GM12873 (cell line): ENCODE data around the gene TNFRSF25.

Experiments used
- CTCF ChIP-seq: IDR thresholded peaks from 2 replicates; pipeline ENCODE4 v1.5.1; 2012; ENCODE audit warnings: low read depth, mild to moderate bottlenecking, moderate library complexity, low read length, control low read depth; ENCODE audit not compliant: insufficient read depth; ENCODE audit errors: missing control alignments

Gene TNFRSF25

GRCh38 chr1:6440198-6441126 lies 25.5 kb downstream of the TNFRSF25 start:
- peak; percentile 44 for TF ChIP-seq CTCF

DNA sequence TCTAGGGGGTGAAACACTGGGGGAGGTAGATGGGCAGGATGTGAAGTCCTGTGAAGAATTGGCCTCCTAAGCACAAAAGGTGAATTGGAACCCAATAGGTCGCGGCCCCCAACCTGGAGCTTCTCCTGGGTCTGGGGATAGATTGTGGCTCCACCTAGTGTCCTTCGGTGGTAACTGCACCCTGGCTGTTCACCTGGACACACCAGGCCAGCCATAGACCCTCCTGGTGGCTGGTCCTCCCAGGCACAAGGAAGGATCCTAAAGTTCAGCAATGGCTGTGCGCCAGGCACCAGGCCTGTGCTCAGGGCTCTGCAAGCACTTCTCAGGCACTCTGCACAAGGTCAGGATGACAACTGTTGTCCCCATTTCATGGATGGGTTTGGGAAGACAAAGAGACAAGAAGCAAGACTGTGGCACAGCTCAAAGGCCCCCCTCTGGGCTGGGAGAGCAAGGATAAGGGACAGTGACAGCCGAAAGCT lies 27.9 kb downstream of the TNFRSF25 start:
- TF ChIP-seq CTCF = peak; percentile 98

- TF ChIP-seq CTCF = peak; percentile 11
These were observed 28.8 kb downstream of the TNFRSF25 start for GRCh38 chr1:6437012-6437700.

DNA sequence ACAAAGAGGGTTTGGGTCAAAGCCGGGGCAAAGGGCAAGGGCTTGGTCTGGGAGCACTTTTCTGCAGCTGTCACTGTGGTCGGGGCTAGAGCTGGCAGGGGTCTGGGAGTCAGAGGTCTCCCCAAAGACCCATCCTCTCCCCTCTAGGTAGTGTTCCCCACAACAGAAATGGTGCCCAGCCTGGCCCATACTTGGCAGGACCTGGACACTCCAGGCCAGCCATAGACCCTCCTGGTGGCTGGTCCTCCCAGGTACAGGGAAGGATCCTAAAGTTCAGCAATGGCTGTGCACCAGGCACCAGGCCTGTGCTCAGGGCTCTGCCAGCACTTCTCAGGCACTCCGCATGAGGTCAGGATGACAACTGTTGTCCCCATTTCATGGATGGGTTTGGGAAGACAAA lies 30.4 kb downstream of the TNFRSF25 start:
- TF ChIP-seq CTCF = no peak

DNA sequence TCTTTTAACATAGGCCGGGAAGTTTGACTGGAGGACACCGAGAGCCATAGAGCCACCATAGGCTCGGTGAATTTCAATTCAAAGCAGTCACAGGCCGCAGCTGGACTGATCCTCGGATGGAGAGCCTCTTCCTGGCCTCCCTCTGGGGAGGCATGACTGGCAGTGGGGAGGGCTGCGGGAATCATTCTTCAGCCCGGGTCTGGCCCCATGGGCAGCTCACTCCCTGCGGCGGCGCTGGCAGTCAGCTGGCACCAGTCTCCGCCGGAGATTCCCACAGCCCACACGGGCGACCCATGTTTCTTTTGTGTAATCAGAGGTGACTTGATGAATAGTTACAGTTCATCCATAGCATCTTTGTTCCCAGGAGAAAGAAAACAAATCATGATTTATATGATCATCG lies 30.8 kb downstream of the TNFRSF25 start:
- TF ChIP-seq CTCF = no peak

DNA sequence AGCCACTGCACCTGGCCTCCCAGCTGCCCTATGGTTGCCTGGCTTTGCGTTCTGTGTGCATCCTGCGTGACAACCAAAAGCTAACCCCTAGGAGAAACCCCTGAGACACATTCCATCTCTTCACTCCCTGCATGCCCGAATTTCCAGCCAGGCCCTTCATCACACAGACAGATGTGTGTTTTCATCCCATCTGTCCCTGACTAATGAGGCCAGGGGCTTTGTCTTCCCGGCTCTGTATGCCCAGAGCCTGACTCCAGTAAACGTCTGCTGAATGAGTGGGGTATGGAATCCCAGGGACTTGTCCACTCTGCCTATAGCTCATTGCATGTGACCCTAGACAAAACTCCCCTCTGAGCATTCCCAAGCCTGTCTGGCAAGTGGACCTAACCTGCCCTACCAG lies 31.8 kb downstream of the TNFRSF25 start:
- no peak for TF ChIP-seq CTCF
